ENCODE results near the gene MRPS23. TPM values are rescaled to one million over a fixed set of nuclear protein-coding genes. Genes with fewer than 3 reads are reported as not detected.

The MRPS23 gene
- total RNA-seq, result 17.9 and 27.5 TPM in 2 replicates

DNA sequence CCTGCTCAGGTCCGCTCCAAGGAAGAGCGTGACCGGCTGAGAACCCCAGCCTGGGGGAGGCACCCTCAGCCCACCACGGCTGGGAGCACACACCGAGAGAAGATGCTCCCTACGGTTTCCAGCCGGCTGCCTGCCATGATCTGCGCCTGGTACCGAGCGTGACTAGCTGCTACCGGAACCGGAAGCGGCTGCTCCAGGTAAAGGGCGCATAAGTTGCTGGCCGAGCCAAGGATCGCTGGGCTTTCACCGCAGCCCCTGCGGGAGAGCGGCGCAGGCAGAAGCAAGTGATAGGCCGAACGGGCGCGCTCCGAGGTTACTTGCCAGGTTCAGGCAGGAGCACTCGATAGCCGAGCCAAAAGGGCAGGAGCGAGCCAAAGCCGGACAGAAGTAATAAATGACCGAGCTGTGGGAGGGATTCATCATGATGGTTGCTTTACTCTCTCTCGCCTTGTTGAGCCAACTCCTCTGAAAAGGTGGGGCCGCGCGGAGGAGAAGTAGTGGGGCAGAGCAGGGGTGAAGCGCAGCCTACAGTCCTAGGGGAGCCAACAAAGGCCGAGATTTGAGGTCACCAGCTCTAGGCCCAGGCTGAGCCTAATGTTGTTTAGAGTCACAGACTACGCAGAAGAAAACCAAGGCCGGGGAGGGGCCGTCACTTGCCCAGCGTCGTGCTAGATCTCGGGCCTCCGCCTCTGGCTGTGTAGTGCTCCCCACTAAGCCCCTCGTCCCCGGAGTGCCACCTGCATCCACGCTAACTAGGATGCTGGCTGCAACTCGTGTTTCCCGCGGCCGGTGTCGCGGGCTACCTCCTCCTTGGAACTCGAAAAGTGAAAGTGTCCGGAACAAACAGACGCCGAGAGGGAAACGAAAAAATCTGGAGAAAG is at the start of gene MRPS23:
Gene MRPS23, minus strand, starts transcription at position 171 of the 881 bp plus-strand sequence. Its CDS starts 34 bp downstream, at position 137.

Other genes starting within 250 kb of the MRPS23 start
- gene CCDC182, start 104.7 kb downstream of the MRPS23 start, total RNA-seq, result not detected in 2 replicates
- gene CUEDC1, start 105.4 kb upstream of the MRPS23 start, total RNA-seq, result 16.3 and 28.5 TPM in 2 replicates
- gene VEZF1, start 138.2 kb upstream of the MRPS23 start, total RNA-seq, result 63.3 and 65.2 TPM in 2 replicates
- 88.7 and 250 TPM in 2 replicates for gene SRSF1, start 157.2 kb upstream of the MRPS23 start, total RNA-seq
- gene DYNLL2, start 233.4 kb upstream of the MRPS23 start, total RNA-seq, result 10.1 and 11.4 TPM in 2 replicates